Activated CD8-positive, alpha-beta memory T cell treated with anti-CD3 and anti-CD28 coated beads for 24 hours (primary cell): Measurements from ENCODE around the gene WNT8B.

Source experiments
- DNase-seq: peaks from one replicate; pipeline ENCODE4 v3.0.0-alpha.2; 2020

The WNT8B gene

GRCh38 chr10:100483876-100484666 lies 21.3 kb downstream of the WNT8B start:
- no peak for DNase-seq

DNA sequence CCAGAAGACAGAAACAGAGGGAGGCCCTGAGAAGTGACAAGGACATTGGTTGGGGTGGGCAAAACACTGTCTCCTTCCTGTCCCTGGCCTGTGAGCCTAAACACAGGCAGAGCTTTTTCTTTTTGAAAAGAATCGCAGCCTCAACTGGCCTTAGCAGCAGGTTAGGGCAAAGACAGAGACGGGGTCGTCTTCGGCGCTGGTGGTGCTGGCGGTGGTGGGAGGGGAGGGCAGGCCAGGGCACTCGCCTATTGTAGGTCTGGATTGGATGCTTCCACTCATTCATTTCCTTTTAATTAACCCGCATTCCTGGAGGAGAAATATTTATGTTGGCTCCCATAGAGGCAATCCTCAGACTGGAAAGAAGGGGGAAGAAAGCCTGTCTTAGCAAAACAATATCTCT lies 22.6 kb downstream of the WNT8B start:
- DNase-seq = no peak

GRCh38 chr10:100485801-100486495 lies 23.1 kb downstream of the WNT8B start:
- DNase-seq = no peak

- DNase-seq = no peak
These were observed 24.7 kb downstream of the WNT8B start for GRCh38 chr10:100487529-100487928.

GRCh38 chr10:100489396-100489795 lies 26.6 kb downstream of the WNT8B start:
- DNase-seq = no peak

GRCh38 chr10:100490531-100490930 lies 27.7 kb downstream of the WNT8B start:
- no peak for DNase-seq

- DNase-seq = no peak
These were observed 33.8 kb downstream of the WNT8B start for GRCh38 chr10:100496567-100496966.

DNA sequence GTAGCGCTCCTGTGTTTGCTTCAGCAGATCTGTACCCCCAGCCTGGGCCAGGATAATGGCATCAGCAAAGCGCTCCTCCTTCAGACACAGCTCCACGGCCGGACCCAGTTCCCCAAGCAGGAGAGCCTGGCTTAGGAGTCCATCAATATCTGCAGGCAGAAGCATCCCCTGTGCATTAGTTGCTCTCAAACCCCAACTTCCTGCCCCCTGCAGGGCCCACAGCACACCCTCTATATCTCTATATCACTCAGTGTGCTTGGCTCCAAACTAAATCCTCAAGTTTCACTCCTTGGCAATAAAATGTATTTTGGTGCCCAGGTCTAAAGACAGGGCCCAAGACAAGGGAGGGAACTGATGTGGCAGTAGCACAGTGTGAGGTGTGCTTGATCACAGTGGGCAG lies 35.2 kb downstream of the WNT8B start:
- DNase-seq = peak; percentile 37

DNA sequence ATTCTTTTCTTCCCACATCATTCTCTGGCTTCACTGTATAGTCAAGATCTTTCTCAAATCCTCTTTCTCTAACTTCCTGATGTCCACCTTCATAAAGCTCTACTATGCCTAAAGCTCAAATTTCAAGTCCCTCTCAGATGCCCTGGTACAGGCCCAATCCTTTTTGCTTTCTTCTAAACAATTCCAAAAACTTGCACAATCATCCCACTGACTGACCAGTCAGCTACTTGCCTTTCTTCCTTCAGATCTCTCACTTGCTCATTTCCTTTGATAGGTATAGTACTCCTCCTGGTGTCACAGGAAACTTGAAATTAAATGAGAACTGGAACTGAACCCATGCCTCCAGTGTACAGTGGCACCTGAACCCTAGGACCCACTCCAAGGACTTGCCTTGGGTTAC lies 38.6 kb downstream of the WNT8B start:
- DNase-seq = no peak

GRCh38 chr10:100502926-100503494 lies 40.2 kb downstream of the WNT8B start:
- no peak for DNase-seq

- DNase-seq = no peak
These were observed 41.3 kb downstream of the WNT8B start for GRCh38 chr10:100504096-100504495.

GRCh38 chr10:100505164-100505563 lies 42.4 kb downstream of the WNT8B start:
- no peak for DNase-seq

- DNase-seq = no peak
These were observed 44.0 kb downstream of the WNT8B start for GRCh38 chr10:100506596-100507356.

DNA sequence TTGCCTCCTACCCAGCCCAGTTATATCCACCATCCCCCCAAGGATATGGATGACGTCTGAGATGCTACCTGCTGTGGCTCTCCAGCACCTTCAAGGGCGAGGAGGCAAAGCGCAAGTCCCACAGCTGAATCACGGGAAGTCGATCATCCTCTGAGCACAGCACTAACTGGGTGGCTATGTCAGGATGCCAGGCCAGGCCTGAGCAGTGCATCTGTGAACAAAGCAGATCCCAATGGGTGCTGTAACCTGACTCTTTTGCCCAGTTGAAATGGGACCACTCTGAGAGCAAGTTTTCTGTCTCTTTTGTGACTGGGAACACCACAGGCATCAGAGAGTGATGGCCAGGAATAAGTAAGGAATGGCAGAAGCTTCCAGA lies 44.5 kb downstream of the WNT8B start:
- DNase-seq = peak; percentile 55

DNA sequence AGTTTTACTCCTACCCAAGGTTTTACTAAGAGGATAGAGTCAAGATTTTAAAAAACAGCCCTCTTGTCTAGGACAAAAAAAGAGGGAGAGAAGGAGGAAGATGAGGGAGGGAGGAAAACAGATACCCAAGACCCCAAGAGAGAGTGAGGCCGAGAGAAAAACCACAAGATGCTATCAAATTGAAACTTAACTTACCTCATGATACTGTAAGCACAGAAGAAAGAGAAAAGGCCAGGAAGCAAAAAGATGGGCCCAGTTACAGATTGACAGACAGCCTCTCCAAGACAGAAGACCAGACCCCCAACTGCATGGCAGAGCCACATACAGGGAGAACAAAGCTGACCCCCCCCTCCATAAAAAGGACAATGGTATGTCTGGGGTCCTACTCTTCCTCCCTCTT lies 45.5 kb downstream of the WNT8B start:
- no peak for DNase-seq

- DNase-seq = peak; percentile 67
These were observed 45.9 kb downstream of the WNT8B start for GRCh38 chr10:100508691-100509150.

DNA sequence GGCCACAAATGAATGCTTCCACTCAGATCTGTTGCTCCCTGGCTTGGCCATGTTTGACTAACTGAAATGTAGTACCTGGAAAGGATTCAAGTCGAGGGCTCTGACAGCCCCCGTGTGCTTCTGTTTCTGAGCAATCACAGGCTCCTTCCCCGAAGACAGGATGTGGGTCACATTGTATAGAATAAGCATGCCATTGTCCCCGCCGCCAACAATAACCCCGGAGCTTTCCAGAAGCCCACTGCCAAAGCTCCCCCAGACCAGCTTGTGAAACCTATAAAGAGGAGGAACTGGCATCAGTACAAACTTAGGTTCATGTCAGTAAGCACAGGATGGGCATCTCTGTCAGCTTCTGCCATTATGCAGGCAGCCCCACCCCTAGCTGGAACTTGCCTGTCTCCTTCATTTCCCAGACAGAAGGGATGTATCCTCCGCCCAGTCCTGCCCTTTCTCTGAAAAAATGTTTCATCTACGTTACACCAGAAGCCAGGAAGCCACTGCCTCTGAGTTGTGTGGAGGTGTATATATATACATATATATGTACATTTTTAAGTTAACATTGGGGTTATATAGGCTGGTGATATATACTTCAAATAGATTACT lies 46.5 kb downstream of the WNT8B start:
- peak; percentile 78 for DNase-seq

DNA sequence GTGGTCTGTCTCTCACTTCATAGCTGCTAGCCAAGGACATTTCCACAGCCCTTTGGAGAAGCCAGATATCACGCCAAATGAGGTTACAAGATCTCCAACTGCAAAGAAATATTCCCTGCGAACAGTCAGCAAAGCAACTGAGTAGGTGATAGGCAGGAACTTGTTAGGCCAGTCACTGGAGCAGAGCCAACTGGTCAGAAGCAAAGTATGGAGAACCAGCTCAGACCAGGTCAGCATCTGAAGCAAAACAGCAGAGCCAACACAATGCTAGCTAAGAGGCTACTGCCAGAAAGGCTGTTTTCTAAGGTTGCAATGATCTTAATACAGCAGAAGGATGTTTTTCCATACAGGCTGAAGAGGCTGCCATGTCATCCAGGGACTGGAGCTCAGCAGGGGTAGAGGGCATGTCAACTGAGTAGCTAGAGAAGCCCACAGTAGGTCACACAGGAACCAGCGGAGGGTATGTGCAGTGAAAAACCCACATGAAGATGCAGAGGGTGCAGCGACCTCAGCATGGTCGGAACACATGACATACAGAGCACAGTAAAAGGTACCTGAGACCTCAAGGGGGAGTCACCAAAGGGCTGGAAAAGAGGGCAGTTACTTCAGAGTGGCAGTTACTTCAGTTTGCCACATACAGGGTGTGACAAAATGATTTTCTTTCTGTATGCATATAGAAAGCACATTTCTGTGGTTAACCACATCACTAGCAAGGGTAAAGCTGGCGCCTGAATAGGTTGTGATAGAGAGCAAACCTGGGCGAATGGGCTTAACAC lies 47.9 kb downstream of the WNT8B start:
- DNase-seq = peak; percentile 81

DNA sequence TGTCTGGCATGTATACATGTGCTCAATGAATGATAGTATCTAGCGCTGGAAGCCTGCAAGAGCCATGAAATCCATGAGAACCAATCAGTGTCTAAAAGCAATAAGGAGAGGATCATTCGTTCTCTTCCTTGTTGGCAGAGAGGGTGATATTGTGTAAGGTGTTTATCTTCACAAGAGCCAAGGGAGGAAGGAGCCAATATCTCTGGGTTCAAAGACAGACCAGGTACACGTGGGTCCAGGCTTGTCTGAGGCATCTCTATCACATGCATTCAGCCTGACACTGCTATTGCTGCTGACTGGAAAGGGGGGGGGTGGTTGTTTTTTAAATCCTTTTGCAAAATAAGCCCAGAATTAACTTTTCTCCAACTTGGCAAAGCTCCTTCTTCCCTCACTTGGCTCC lies 52.8 kb downstream of the WNT8B start:
- DNase-seq = no peak

GRCh38 chr10:100516847-100517246 lies 54.0 kb downstream of the WNT8B start:
- DNase-seq = no peak

GRCh38 chr10:100518761-100519241 lies 56.0 kb downstream of the WNT8B start:
- DNase-seq = peak; percentile 78
